Endothelial cell of umbilical vein (primary cell): Measurements from ENCODE around the gene CHAC1. TPM values are rescaled to one million over a fixed set of nuclear protein-coding genes. Genes with fewer than 3 reads are reported as not detected.

ENCODE experiments used
- BruUV-seq: library from RNA; stranded (reverse); fragments of 400-500 nt; replicated peaks from 2 replicates; lab custom pipeline; 2021; lab: Mats Ljungman, UMichigan
- CTCF ChIA-PET: fragments of 300-600, 350-600 bp; sonication (Branson Sonifier 250); formaldehyde crosslinking; loops from one replicate; lab custom pipeline; 2021; ENCODE audit warnings: antibody characterized with exemption, inconsistent platforms; lab: Charles Lee
- POLR2A ChIA-PET: fragments of 300-600, 350-600 bp; sonication (Branson Sonifier 250); formaldehyde crosslinking; loops from one replicate; lab custom pipeline; 2021; ENCODE audit warnings: antibody characterized with exemption, inconsistent platforms; lab: Charles Lee
- DNase-seq: peaks from one replicate; pipeline ENCODE4 v3.0.0-alpha.2; 2011; ENCODE audit warnings: low read depth, low spot score
- FAIRE-seq: peaks from 2 replicates; lab custom pipeline; 2011; peaks lifted over from hg19 to GRCh38; lab: Jason Lieb, UNC
- H2AFZ ChIP-seq: 2 replicates; pipeline ENCODE4 v1.6.0; 2012; ENCODE audit warnings: low read depth, low read length, control low read depth, inconsistent platforms
- H3K27ac ChIP-seq: 2 replicates; pipeline ENCODE4 v1.5.1; 2011; ENCODE audit warnings: low read depth, mild to moderate bottlenecking, control low read depth, low read length, moderate library complexity; ENCODE audit not compliant: insufficient read depth
- H3K27me3 ChIP-seq, 2 experiments: 2 replicates each; pipeline versions ENCODE4 v1.6.0 to v1.6.1; 2011; ENCODE audit warnings: low read length in 2 of 2, mixed read lengths in 1 of 2; ENCODE audit not compliant: control insufficient read depth in 2 of 2, insufficient read depth in 2 of 2
- H3K36me3 ChIP-seq, 2 experiments: 2 replicates in 1 of 2; 3 replicates in 1 of 2; pipeline ENCODE4 v1.5.1; 2011; ENCODE audit warnings: low read length in 2 of 2, mild to moderate bottlenecking in 1 of 2, moderate library complexity in 1 of 2; ENCODE audit not compliant: control insufficient read depth in 2 of 2, insufficient read depth in 2 of 2; ENCODE audit errors: extremely low read depth in 1 of 2
- H3K4me1 ChIP-seq: 3 replicates; pipeline ENCODE4 v1.5.1; 2011; ENCODE audit warnings: mild to moderate bottlenecking, low read length; ENCODE audit not compliant: control insufficient read depth, insufficient read depth; ENCODE audit errors: extremely low read depth
- H3K4me2 ChIP-seq: 2 replicates; pipeline ENCODE4 v1.6.1; 2011; ENCODE audit warnings: low read length, control low read depth, mixed read lengths; ENCODE audit not compliant: insufficient read depth
- H3K4me3 ChIP-seq, 3 experiments: fragments of 200-600 bp in 1 of 3; sonication (generic), shearing (Covaris generic) in 1 of 3; replicated peaks in 1 of 3; 2 replicates each; pipeline ENCODE4 v1.5.1; 2011 to 2016; ENCODE audit warnings: control low read depth in 3 of 3, low read length in 3 of 3, mild to moderate bottlenecking in 2 of 3, inconsistent platforms in 1 of 3, low read depth in 1 of 3, moderate library complexity in 1 of 3; ENCODE audit not compliant: insufficient read depth in 1 of 3
- H3K79me2 ChIP-seq: 2 replicates; pipeline ENCODE4 v1.6.0; 2012; ENCODE audit warnings: low read length, inconsistent platforms; ENCODE audit not compliant: control insufficient read depth, insufficient read depth
- H3K9ac ChIP-seq: replicated peaks from 2 replicates; pipeline ENCODE3; 2011; ENCODE audit warnings: low read length, control low read depth; ENCODE audit not compliant: insufficient read depth; ENCODE audit errors: extremely low read depth
- H3K9me1 ChIP-seq: replicated peaks from 3 replicates; pipeline ENCODE4 v1.6.0; 2011; ENCODE audit warnings: mild to moderate bottlenecking, low read length; ENCODE audit not compliant: control insufficient read depth, insufficient read depth; ENCODE audit errors: extremely low read depth
- H3K9me3 ChIP-seq: replicated peaks from 2 replicates; pipeline ENCODE4 v1.5.1; 2012; ENCODE audit warnings: low read length, inconsistent platforms; ENCODE audit not compliant: control insufficient read depth, insufficient read depth
- H4K20me1 ChIP-seq: replicated peaks from 2 replicates; pipeline ENCODE3; 2011; ENCODE audit warnings: mild to moderate bottlenecking, low read length; ENCODE audit not compliant: control insufficient read depth, insufficient read depth; ENCODE audit errors: extremely low read depth
- EZH2 ChIP-seq: IDR thresholded peaks from 2 replicates; pipeline ENCODE4 v1.6.1; 2012; ENCODE audit warnings: borderline replicate concordance, low read depth, mild to moderate bottlenecking, moderate library complexity, low read length, inconsistent platforms; ENCODE audit not compliant: severe bottlenecking
- FOS ChIP-seq: IDR thresholded peaks from 2 replicates; pipeline ENCODE4 v1.6.1; 2011; ENCODE audit warnings: mild to moderate bottlenecking, low read length, moderate library complexity, borderline replicate concordance; ENCODE audit not compliant: insufficient read depth
- GATA2 ChIP-seq: IDR thresholded peaks from 2 replicates; pipeline ENCODE4 v1.7.0; 2011; ENCODE audit warnings: low read depth, mild to moderate bottlenecking, moderate library complexity, mixed read lengths, low read length; ENCODE audit not compliant: insufficient read length, insufficient read depth
- JUN ChIP-seq: IDR thresholded peaks from 2 replicates; pipeline ENCODE4 v1.6.1; 2011; ENCODE audit warnings: borderline replicate concordance, low read depth; ENCODE audit not compliant: insufficient read length, insufficient read depth
- MYC ChIP-seq: IDR thresholded peaks from one replicate; pipeline ENCODE4 v1.6.1; 2011; ENCODE audit warnings: mild to moderate bottlenecking, low read depth, low read length
- POLR2A ChIP-seq: IDR thresholded peaks from 2 replicates; pipeline ENCODE4 v1.6.1; 2012; ENCODE audit warnings: low read depth, mild to moderate bottlenecking, control low read depth, low read length
- POLR2AphosphoS5 ChIP-seq: IDR thresholded peaks from 2 replicates; pipeline ENCODE4 v1.6.1; 2012; ENCODE audit warnings: low read depth, mild to moderate bottlenecking, control low read depth, low read length, moderate library complexity; ENCODE audit not compliant: insufficient read depth
- dilution Hi-C: fragments of 300-500 bp; cut with MboI; formaldehyde crosslinking; loops from one replicate; pipeline ENCODE4 v1.15.0; 2019; ENCODE audit warnings: low sequenced_read_pairs; ENCODE audit not compliant: extremely low pct_ligation_motif_present
- intact Hi-C: fragments of 100-400 bp; cut with micrococcal nuclease; formaldehyde crosslinking; loops from one replicate; pipeline ENCODE4 v1.10.0; 2022
- polyA plus RNA-seq, 4 experiments: library from polyadenylated mRNA; depleted of rRNA in 3 of 4; stranded (reverse) in 3 of 4; unstranded in 1 of 4; fragments of >200 nt; gene quantifications; 2 replicates each; pipeline versions ENCODE4 v1.2.1 to v1.2.3, GENCODE V29; 2011 to 2012; ENCODE audit warnings: missing spikeins in 1 of 4
- total RNA-seq: library from RNA; stranded (reverse); gene quantifications from 2 replicates; pipeline ENCODE4 v1.2.3, GENCODE V29; 2021
- TF ChIP-seq, protein P1 (sequence below), 2 donors: IDR thresholded peaks; 1 replicate in 1 of 2; 2 replicates in 1 of 2; pipeline ENCODE4 v1.5.1; 2011; ENCODE audit warnings: low read length in 2 of 2, mild to moderate bottlenecking in 2 of 2, moderate library complexity in 2 of 2, control low read depth in 1 of 2, inconsistent platforms in 1 of 2, low read depth in 1 of 2; ENCODE audit not compliant: insufficient read depth in 1 of 2; ENCODE audit errors: extremely low read depth in 1 of 2
- TF ChIP-seq, protein P2 (sequence below): IDR thresholded peaks from 2 replicates; pipeline ENCODE4 v1.6.1; 2011; ENCODE audit not compliant: insufficient read depth, insufficient read length

Gene CHAC1
- total and polyA plus RNA-seq, 2 donors (not counting 3 experiments of a cell fraction or from before 2014, with no cell fraction given): 4.6 to 25.7 TPM

DNA sequence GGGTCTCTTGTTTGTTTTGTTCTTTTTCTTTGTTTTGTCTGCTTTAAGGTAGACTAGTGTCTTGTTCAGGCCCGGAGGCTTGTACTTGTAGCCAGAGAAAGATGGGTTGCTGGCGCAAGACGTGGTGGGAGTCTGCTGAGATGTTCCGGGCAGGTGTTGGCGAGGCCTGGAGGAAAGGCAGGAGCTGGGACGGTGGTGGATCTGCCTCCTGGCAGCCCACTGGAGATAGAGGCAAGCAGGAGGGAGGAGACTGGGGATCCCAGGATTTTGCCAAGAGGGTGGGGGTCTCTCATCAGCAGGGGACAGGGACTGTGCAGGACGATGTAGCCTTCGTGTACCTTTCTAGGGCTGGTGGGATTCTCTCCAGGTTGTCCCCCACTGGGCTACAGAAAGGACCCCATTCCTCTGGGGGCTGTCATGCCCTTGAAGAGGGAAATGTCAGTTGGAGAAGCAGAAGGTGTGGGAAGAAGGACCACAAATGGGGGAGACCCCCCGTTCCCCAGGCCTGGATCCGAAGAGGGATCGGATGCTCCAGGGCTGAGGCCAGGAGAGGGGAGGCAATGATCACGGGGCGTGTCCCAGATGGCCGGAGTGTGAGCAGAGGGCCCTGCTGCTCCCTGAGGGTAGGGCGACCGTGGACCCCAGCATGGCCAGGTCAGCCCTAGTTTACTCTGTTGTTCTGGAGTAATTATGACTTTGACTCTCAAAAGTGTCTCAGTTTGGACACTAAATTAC, 7.0 kb downstream of the CHAC1 start:
- Histone ChIP-seq H3K4me1 (no peaks in the 10 kb centered on the region), H3K27me3 (no peaks in the 10 kb centered on the region), H3K36me3 (peaks cover 0 to 2% of the 10 kb centered on the region in 2 experiments), H4K20me1 (no peaks in the 10 kb centered on the region), H3K9me1 (no peaks in the 10 kb centered on the region), H3K79me2 (no peaks in the 10 kb centered on the region), H3K4me2 (no peak overlapping the region), H3K27ac (no peak overlapping the region), H3K4me3 (no peak overlapping the region), H2AFZ (no peak overlapping the region), H3K9ac (no peak overlapping the region), H3K9me3 (no peaks in the 10 kb centered on the region)
- no TSS peak for BruUV-seq
- POLR2A ChIA-PET: no interaction called here
- dilution Hi-C loops: no loop called here
- CTCF ChIA-PET: interaction anchor here (1.1 kb wide), 1 partner anchor 14 kb away, joined by 3 read pairs; no protein-coding TSS in a partner anchor
- no peak for TF ChIP-seq JUN
- no peak for TF ChIP-seq POLR2A
- TF ChIP-seq MYC: no peak
- no peak for TF ChIP-seq FOS
- TF ChIP-seq, protein P1, sequence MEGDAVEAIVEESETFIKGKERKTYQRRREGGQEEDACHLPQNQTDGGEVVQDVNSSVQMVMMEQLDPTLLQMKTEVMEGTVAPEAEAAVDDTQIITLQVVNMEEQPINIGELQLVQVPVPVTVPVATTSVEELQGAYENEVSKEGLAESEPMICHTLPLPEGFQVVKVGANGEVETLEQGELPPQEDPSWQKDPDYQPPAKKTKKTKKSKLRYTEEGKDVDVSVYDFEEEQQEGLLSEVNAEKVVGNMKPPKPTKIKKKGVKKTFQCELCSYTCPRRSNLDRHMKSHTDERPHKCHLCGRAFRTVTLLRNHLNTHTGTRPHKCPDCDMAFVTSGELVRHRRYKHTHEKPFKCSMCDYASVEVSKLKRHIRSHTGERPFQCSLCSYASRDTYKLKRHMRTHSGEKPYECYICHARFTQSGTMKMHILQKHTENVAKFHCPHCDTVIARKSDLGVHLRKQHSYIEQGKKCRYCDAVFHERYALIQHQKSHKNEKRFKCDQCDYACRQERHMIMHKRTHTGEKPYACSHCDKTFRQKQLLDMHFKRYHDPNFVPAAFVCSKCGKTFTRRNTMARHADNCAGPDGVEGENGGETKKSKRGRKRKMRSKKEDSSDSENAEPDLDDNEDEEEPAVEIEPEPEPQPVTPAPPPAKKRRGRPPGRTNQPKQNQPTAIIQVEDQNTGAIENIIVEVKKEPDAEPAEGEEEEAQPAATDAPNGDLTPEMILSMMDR (IDR thresholded peaks at IDR 0.05; ENCODE audit: extremely low read depth in 1 of 2, insufficient read depth in 1 of 2, low read depth in 1 of 2, low read length in 2 of 2): no peak
- no peak for TF ChIP-seq EZH2
- TF ChIP-seq GATA2: no peak
- TF ChIP-seq POLR2AphosphoS5: no peak
- TF ChIP-seq, protein P2, sequence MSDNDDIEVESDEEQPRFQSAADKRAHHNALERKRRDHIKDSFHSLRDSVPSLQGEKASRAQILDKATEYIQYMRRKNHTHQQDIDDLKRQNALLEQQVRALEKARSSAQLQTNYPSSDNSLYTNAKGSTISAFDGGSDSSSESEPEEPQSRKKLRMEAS: no peak
- FAIRE-seq (no peak), DNase-seq (no peak)
- intact Hi-C loops: no loop called here
